ENCODE measurements around the gene KIAA1671.
"Not testable (repeated sequence)": the region's sequence is repeated elsewhere in the genome, so short reads cannot be mapped to it uniquely, and the experiment has no call there.

The KIAA1671 gene

DNA sequence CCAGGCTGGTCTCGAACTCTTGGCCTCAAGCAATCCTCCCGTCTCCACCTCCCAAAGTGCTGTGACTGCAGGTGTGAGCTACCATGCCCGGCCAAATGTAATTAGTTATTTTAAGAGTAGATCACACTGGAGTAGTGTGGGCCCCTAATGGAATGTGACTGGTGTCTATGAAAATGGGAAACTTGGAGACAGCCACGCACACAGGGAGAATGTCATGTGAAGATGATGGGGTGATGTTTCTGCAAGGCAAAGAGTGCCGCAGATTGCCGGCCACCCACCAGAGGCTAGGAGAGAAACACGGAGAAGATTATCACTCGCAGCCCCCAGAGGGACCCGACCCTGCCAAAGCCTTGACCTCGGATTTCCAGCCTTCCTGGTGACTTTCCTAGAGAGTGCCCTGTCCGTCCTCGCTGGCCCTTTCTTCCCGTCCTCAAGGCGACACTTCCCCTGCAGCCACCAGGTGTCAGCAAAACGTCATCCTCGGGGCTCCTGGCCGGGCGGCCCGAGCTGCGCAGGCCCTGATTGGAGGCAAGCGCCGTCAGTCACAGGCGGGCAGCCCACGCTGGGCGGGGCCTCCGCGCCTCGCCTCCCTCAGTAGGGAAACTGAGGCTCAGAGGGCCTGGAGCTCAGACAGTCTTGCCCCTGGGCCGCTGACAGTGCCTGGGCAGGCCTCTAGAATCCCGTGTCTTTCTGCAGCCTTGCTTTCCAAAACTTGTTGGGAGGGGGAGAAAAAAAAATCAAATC lies 283.2 kb downstream of the KIAA1671 start:
- Mint-ChIP-seq H3K27me3 (peaks cover 49% of the 10 kb centered on the region), H3K4me3 (peak overlapping the region; percentile 25), H3K36me3 (ENCODE audit: low read depth) (no peaks in the 10 kb centered on the region), H3K9me3 (no peaks in the 10 kb centered on the region), H3K4me1 (peaks cover 1% of the 10 kb centered on the region), H3K27ac (no peak overlapping the region)
- ATAC-seq (peak; percentile 86), DNase-seq (peak; percentile 82)

DNA sequence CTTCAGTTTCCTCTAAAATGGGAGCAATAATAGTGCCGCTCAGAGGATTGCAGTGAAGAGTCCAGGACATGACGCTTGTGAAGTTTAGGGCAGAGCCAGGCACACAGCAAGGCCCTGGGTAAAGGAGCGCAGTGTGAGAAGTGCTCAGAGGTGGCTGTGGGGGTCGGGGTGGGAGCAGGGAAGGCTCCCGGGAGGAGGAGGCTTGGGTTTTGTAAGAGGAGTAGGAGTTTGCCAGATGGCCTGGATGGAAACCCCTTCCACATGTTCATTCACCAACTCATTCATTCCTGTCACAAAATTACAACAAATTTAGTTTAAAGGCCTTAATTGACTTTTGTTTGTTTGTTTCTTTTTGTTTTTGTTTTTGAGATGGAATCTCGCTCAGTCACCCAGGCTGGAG lies 283.9 kb downstream of the KIAA1671 start:
- H3K36me3 Mint-ChIP-seq (ENCODE audit: low read depth) = no peaks in the 10 kb centered on the region
- H3K4me3 Mint-ChIP-seq = no peak overlapping the region
- peaks cover 1% of the 10 kb centered on the region for H3K4me1 Mint-ChIP-seq
- H3K27ac Mint-ChIP-seq = no peak overlapping the region
- no peaks in the 10 kb centered on the region for H3K9me3 Mint-ChIP-seq
- ATAC-seq (no peak), DNase-seq (no peak)
- H3K27me3 Mint-ChIP-seq = peaks cover 48% of the 10 kb centered on the region

GRCh38 chr22:25237503-25237902 lies 285.0 kb downstream of the KIAA1671 start:
- peaks cover 41% of the 10 kb centered on the region for H3K27me3 Mint-ChIP-seq
- no peaks in the 10 kb centered on the region for H3K9me3 Mint-ChIP-seq
- ATAC-seq = no peak
- H3K27ac Mint-ChIP-seq = no peak overlapping the region
- DNase-seq = no peak
- no peaks in the 10 kb centered on the region for H3K36me3 Mint-ChIP-seq (ENCODE audit: low read depth)
- H3K4me3 Mint-ChIP-seq = no peak overlapping the region
- H3K4me1 Mint-ChIP-seq = peaks cover 1% of the 10 kb centered on the region

- not testable (repeated sequence) for H3K9me3 Mint-ChIP-seq; H3K36me3 Mint-ChIP-seq (ENCODE audit: low read depth); H3K4me1 Mint-ChIP-seq; ATAC-seq; H3K4me3 Mint-ChIP-seq; DNase-seq; H3K27ac Mint-ChIP-seq
- H3K27me3 Mint-ChIP-seq = peaks cover 40% of the 10 kb centered on the region
Observed at GRCh38 chr22:25238058-25238457, 285.5 kb downstream of the KIAA1671 start.

All from activated naive CD8-positive, alpha-beta T cell treated with anti-CD3 and anti-CD28 coated beads, Interleukin-2, amount 50 U/mL, for 24 hours (primary cell).